H1 (cell line): ENCODE results near the gene SYNPR. TPM values are rescaled to one million over a fixed set of nuclear protein-coding genes. Genes with fewer than 3 reads are reported as not detected.

Experiments
- CTCF ChIA-PET: fragments of 300-600 bp; sonication (Branson Sonifier 250); formaldehyde crosslinking; loops from one replicate; lab custom pipeline; 2021; ENCODE audit not compliant: partially characterized antibody; lab: Charles Lee
- POLR2A ChIA-PET: fragments of 300-600 bp; sonication (Branson Sonifier 250); formaldehyde crosslinking; loops from one replicate; lab custom pipeline; 2021; ENCODE audit warnings: inconsistent platforms; ENCODE audit not compliant: partially characterized antibody; lab: Charles Lee
- DNase-seq, 2 experiments: peaks; one replicate each; pipeline versions ENCODE4 v3.0.0 to v3.0.0-alpha.2; 2010 to 2022; ENCODE audit warnings: low spot score in 2 of 2, low read depth in 1 of 2, mixed read lengths in 1 of 2
- FAIRE-seq: peaks from 2 replicates; lab custom pipeline; 2011; peaks lifted over from hg19 to GRCh38; lab: Jason Lieb, UNC
- H2AFZ ChIP-seq: 2 replicates; pipeline ENCODE4 v1.8.1; 2012; ENCODE audit warnings: low read length, inconsistent platforms
- H2AK5ac ChIP-seq: 2 replicates; pipeline ENCODE4 v1.6.1; 2013; ENCODE audit warnings: low read depth, low read length
- H2BK120ac ChIP-seq: replicated peaks from 2 replicates; pipeline ENCODE3; 2013; ENCODE audit warnings: low read depth, low read length, inconsistent platforms
- H2BK12ac ChIP-seq: 2 replicates; pipeline ENCODE4 v1.6.1; 2013; ENCODE audit warnings: low read depth, low read length
- H2BK15ac ChIP-seq: 2 replicates; pipeline ENCODE4 v1.6.1; 2013; ENCODE audit warnings: low read length
- H2BK20ac ChIP-seq: 2 replicates; pipeline ENCODE4 v1.6.1; 2013; ENCODE audit warnings: low read length
- H2BK5ac ChIP-seq: 2 replicates; pipeline ENCODE4 v1.6.1; 2013; ENCODE audit warnings: low read depth, low read length
- H3K14ac ChIP-seq: 2 replicates; pipeline ENCODE4 v1.6.1; 2013; ENCODE audit warnings: inconsistent platforms; ENCODE audit not compliant: insufficient read length
- H3K18ac ChIP-seq: 2 replicates; pipeline ENCODE4 v1.6.1; 2013; ENCODE audit warnings: low read length; ENCODE audit errors: extremely low read depth
- H3K23ac ChIP-seq: 2 replicates; pipeline ENCODE4 v1.6.1; 2013; ENCODE audit warnings: inconsistent platforms; ENCODE audit not compliant: insufficient read length
- H3K23me2 ChIP-seq: 2 replicates; pipeline ENCODE4 v1.6.1; 2013; ENCODE audit warnings: low read depth, low read length
- H3K27ac ChIP-seq: 2 replicates; pipeline ENCODE4 v1.6.1; 2011; ENCODE audit warnings: low read depth, low read length, inconsistent platforms
- H3K27me3 ChIP-seq, 4 experiments: replicated peaks in 1 of 4; 1 replicate in 1 of 4; 2 replicates in 3 of 4; pipeline versions ENCODE4 v1.6.1 to v1.8.1; 2011 to 2013; ENCODE audit warnings: low read length in 3 of 4, mild to moderate bottlenecking in 3 of 4, inconsistent platforms in 2 of 4, mixed read lengths in 2 of 4, moderate library complexity in 1 of 4; ENCODE audit not compliant: control insufficient read depth in 3 of 4, insufficient read depth in 3 of 4; ENCODE audit errors: extremely low read depth in 1 of 4
- H3K36me3 ChIP-seq, 4 experiments: 2 replicates each; pipeline versions ENCODE4 v1.6.1 to v1.8.1; 2011 to 2013; ENCODE audit warnings: mild to moderate bottlenecking in 4 of 4, low read length in 3 of 4, moderate library complexity in 2 of 4, control low read depth in 1 of 4, inconsistent platforms in 1 of 4; ENCODE audit not compliant: insufficient read depth in 4 of 4, control insufficient read depth in 2 of 4
- H3K4ac ChIP-seq: replicated peaks from 2 replicates; pipeline ENCODE3; 2013; ENCODE audit warnings: low read length, low read depth, mixed read lengths, inconsistent platforms; ENCODE audit not compliant: insufficient read length
- H3K4me1 ChIP-seq, 4 experiments: replicated peaks in 1 of 4; 1 replicate in 1 of 4; 2 replicates in 3 of 4; pipeline versions ENCODE4 v1.6.1 to v1.8.1; 2011 to 2013; ENCODE audit warnings: low read length in 3 of 4, inconsistent platforms in 2 of 4, mixed read lengths in 1 of 4; ENCODE audit not compliant: insufficient read depth in 4 of 4, control insufficient read depth in 3 of 4
- H3K4me2 ChIP-seq, 2 experiments: 2 replicates each; pipeline versions ENCODE4 v1.6.1 to v1.8.1; 2011 to 2013; ENCODE audit warnings: low read depth in 2 of 2, low read length in 2 of 2, control low read depth in 1 of 2, inconsistent platforms in 1 of 2, mild to moderate bottlenecking in 1 of 2; ENCODE audit not compliant: insufficient read depth in 1 of 2
- H3K4me3 ChIP-seq, 4 experiments: fragments of 200-600, 300-600 bp in 1 of 4; sonication (generic), shearing (Covaris generic), sonication (Bioruptor Twin) in 1 of 4; 2 replicates each; pipeline versions ENCODE4 v1.5.1 to v1.8.1; 2011 to 2016; ENCODE audit warnings: low read length in 4 of 4, low read depth in 3 of 4, control low read depth in 2 of 4, inconsistent platforms in 2 of 4, mild to moderate bottlenecking in 2 of 4, mixed read lengths in 1 of 4, moderate library complexity in 1 of 4; ENCODE audit not compliant: insufficient read depth in 2 of 4; ENCODE audit errors: extremely low read depth in 1 of 4
- H3K56ac ChIP-seq: replicated peaks from 2 replicates; pipeline ENCODE3; 2013; ENCODE audit warnings: low read depth, mild to moderate bottlenecking, mixed read lengths, low read length, inconsistent platforms; ENCODE audit not compliant: insufficient read length
- H3K79me1 ChIP-seq: 2 replicates; pipeline ENCODE4 v1.6.1; 2013; ENCODE audit warnings: low read depth, low read length, control low read depth
- H3K79me2 ChIP-seq, 2 experiments: 2 replicates each; pipeline versions ENCODE4 v1.6.1 to v1.8.1; 2012 to 2013; ENCODE audit warnings: low read length in 2 of 2, mild to moderate bottlenecking in 2 of 2, inconsistent platforms in 1 of 2; ENCODE audit not compliant: insufficient read depth in 2 of 2, control insufficient read depth in 1 of 2
- H3K9ac ChIP-seq, 4 experiments: replicated peaks in 1 of 4; 1 replicate in 1 of 4; 2 replicates in 3 of 4; pipeline versions ENCODE4 v1.6.1 to v1.8.1; 2011 to 2013; ENCODE audit warnings: low read depth in 3 of 4, low read length in 3 of 4, control low read depth in 2 of 4, mild to moderate bottlenecking in 2 of 4, moderate library complexity in 2 of 4, inconsistent platforms in 1 of 4; ENCODE audit errors: extremely low read depth in 1 of 4
- H3K9me3 ChIP-seq, 2 experiments: 2 replicates each; pipeline versions ENCODE4 v1.6.1 to v1.8.1; 2012 to 2013; ENCODE audit warnings: mild to moderate bottlenecking in 2 of 2, moderate library complexity in 2 of 2, control low read depth in 1 of 2, inconsistent platforms in 1 of 2, low read depth in 1 of 2, low read length in 1 of 2, mixed read lengths in 1 of 2; ENCODE audit not compliant: insufficient read depth in 2 of 2
- H4K20me1 ChIP-seq, 2 experiments: replicated peaks in 1 of 2; 2 replicates each; pipeline versions ENCODE3 to v1.8.1; 2011 to 2013; ENCODE audit warnings: inconsistent platforms in 2 of 2, low read length in 2 of 2, mild to moderate bottlenecking in 1 of 2; ENCODE audit not compliant: insufficient read depth in 2 of 2, control insufficient read depth in 1 of 2
- H4K5ac ChIP-seq: 2 replicates; pipeline ENCODE4 v1.6.1; 2013; ENCODE audit warnings: low read length, low read depth, mixed read lengths, inconsistent platforms; ENCODE audit not compliant: insufficient read length
- H4K8ac ChIP-seq: 2 replicates; pipeline ENCODE4 v1.8.0; 2013; ENCODE audit warnings: mild to moderate bottlenecking, moderate library complexity, low read length, inconsistent platforms; ENCODE audit not compliant: insufficient read depth; ENCODE audit errors: extremely low read depth
- H4K91ac ChIP-seq: replicated peaks from 2 replicates; pipeline ENCODE3; 2013; ENCODE audit warnings: low read length, mixed read lengths, inconsistent platforms; ENCODE audit not compliant: insufficient read length
- BACH1 ChIP-seq: IDR thresholded peaks from 2 replicates; pipeline ENCODE4 v1.6.1; 2012; ENCODE audit warnings: low read length, improper control_type of control experiment
- CEBPB ChIP-seq: IDR thresholded peaks from 2 replicates; pipeline ENCODE4 v1.6.1; 2012; ENCODE audit warnings: low read depth, low read length
- JUN ChIP-seq: IDR thresholded peaks from 2 replicates; pipeline ENCODE4 v1.6.1; 2011; ENCODE audit warnings: low read depth, mild to moderate bottlenecking, improper control_type of control experiment, low read length
- WGBS, 2 experiments: shearing (Covaris generic) in 1 of 2; methylation state at CpG; one replicate each; pipeline versions ENCODE4 v1.1.6 to v1.1.7; 2013 to 2015; ENCODE audit warnings: low lambda C conversion rate in 2 of 2, mixed read lengths in 2 of 2, inconsistent platforms in 1 of 2, low coverage in 1 of 2, missing lambda C conversion rate in 1 of 2; ENCODE audit not compliant: insufficient replicate concordance in 2 of 2, insufficient coverage in 1 of 2, insufficient read length in 1 of 2; ENCODE audit errors: extremely low coverage in 1 of 2, missing lambda C conversion rate in 1 of 2; 5-methylcytosine and 5-hydroxymethylcytosine counted together
- polyA plus RNA-seq, 7 experiments: library from polyadenylated mRNA; depleted of rRNA in 3 of 7; stranded (reverse) in 5 of 7; unstranded in 2 of 7; fragments of >200 nt in 5 of 7; fragments of 200-250 nt in 2 of 7; gene quantifications; 1 replicate in 5 of 7; 2 replicates in 1 of 7; 4 replicates in 1 of 7; pipeline versions ENCODE4 v1.2.1 to v1.2.3, GENCODE V29; 2011 to 2013; ENCODE audit warnings: missing spikeins in 2 of 7, mixed read lengths in 2 of 7
- total RNA-seq: library from RNA; stranded (reverse); fragmentation: NEBNext Ultra II Directional; extraction: Animal tissue kit (Norgen Biotek cat#: 25700); gene quantifications from 2 replicates; pipeline ENCODE4 v1.2.1, GENCODE V29; 2021

Gene SYNPR
- total and polyA plus RNA-seq, 2 of the 8 experiments (the other 6 are each of a cell fraction or from before 2014, with no cell fraction given), result 0.39 to 0.99 TPM

DNA sequence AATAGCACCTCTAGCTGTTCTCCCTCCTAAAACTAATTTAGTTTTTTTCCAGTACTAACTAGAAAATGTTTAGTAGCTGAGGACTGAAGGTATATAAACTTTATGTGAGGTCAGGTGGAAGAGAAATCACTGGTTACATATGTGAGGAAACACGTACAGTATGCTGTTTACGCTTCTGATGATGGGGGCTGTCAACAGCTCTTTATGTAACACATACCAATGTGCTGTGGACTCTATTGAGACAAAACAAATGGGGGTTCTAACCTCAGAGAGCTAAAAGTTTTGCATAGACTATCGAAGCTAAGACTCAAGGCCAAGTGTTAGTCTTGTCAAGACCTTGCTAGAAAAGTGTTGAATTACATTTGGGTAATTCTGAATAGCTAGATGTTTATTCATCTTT, 107.5 kb downstream of the SYNPR start:
- Histone ChIP-seq H2BK15ac (no peak overlapping the region), H3K36me3 (no peaks in the 10 kb centered on the region), H3K9me3 (no peaks in the 10 kb centered on the region), H3K4me1 (no peaks in the 10 kb centered on the region), H3K14ac (no peak overlapping the region), H3K56ac (no peak overlapping the region), H2AK5ac (no peak overlapping the region), H2BK5ac (no peak overlapping the region), H2BK12ac (no peak overlapping the region), H3K4me2 (no peak overlapping the region), H3K23me2 (no peaks in the 10 kb centered on the region), H4K8ac (no peak overlapping the region), H3K23ac (no peak overlapping the region), H3K27me3 (no peaks in the 10 kb centered on the region), H4K91ac (no peak overlapping the region), H3K27ac (no peak overlapping the region), H2AFZ (no peak overlapping the region), H2BK120ac (no peak overlapping the region), H2BK20ac (no peak overlapping the region), H3K4ac (no peak overlapping the region), H3K4me3 (no peak overlapping the region), H3K9ac (no peak overlapping the region), H3K79me2 (no peaks in the 10 kb centered on the region), H3K18ac (no peak overlapping the region), H4K5ac (no peak overlapping the region), H3K79me1 (no peaks in the 10 kb centered on the region), H4K20me1 (no peaks in the 10 kb centered on the region)
- POLR2A ChIA-PET, result no interaction called here
- DNase-seq (no peak), FAIRE-seq (no peak)
- TF ChIP-seq JUN (no peak), CEBPB (no peak), BACH1 (no peak)
- CTCF ChIA-PET, result interaction anchor here (0.9 to 3.1 kb wide), 7 partner anchors 13 to 433 kb away, joined by 3 to 12 read pairs (median 4); partner anchors contain the start of gene C3orf49
- 77% methylated on average over 3 of the region's 3 CpGs; no CpG with 5 or more reads in 1 of the 2 experiments for WGBS, 2 experiments
